Caco-2 (cell line): Measurements from ENCODE around the gene NLGN1. TPM values are rescaled to one million over a fixed set of nuclear protein-coding genes. Genes with fewer than 3 reads are reported as not detected.

Source experiments
- BruUV-seq: library from RNA; stranded (reverse); fragments of 400-500 nt; replicated peaks from 2 replicates; lab custom pipeline; 2021; lab: Mats Ljungman, UMichigan
- CTCF ChIA-PET: fragments of 300-600 bp; sonication (Branson Sonifier 250); formaldehyde crosslinking; loops from one replicate; lab custom pipeline; 2022; ENCODE audit warnings: antibody characterized with exemption; lab: Charles Lee
- POLR2A ChIA-PET: fragments of 300-600 bp; sonication (Branson Sonifier 250); formaldehyde crosslinking; loops from one replicate; lab custom pipeline; 2022; ENCODE audit warnings: antibody characterized with exemption; lab: Charles Lee
- DNase-seq, 2 experiments: peaks; one replicate each; pipeline versions ENCODE4 v3.0.0 to v3.0.0-alpha.2; 2020 to 2022
- H3K27me3 ChIP-seq: replicated peaks from 2 replicates; pipeline ENCODE4 v1.6.0; 2011; ENCODE audit warnings: low read length; ENCODE audit not compliant: control insufficient read depth, insufficient read depth
- H3K36me3 ChIP-seq: 2 replicates; pipeline ENCODE4 v1.5.1; 2011; ENCODE audit warnings: low read length; ENCODE audit not compliant: control insufficient read depth, insufficient read depth
- H3K4me1 ChIP-seq: fragments of 250-450 bp; sonication (Bioruptor Pico); 2 replicates; pipeline ENCODE4 v1.5.1; 2020; ENCODE audit warnings: mild to moderate bottlenecking
- H3K4me3 ChIP-seq: 2 replicates; pipeline ENCODE4 v1.5.1; 2011; ENCODE audit warnings: low read depth, mild to moderate bottlenecking, control low read depth, low read length
- H3K9me3 ChIP-seq: fragments of 250-450 bp; sonication (Bioruptor Pico); 2 replicates; pipeline ENCODE4 v1.5.1; 2020; ENCODE audit warnings: mild to moderate bottlenecking, moderate library complexity
- H3K27ac Mint-ChIP-seq: one replicate; pipeline ENCODE4 v1.8.0; 2022; ENCODE audit warnings: mixed read lengths; ENCODE audit not compliant: unreplicated experiment
- H3K27me3 Mint-ChIP-seq: one replicate; pipeline ENCODE4 v1.8.0; 2022; ENCODE audit warnings: mixed read lengths; ENCODE audit not compliant: insufficient read depth, unreplicated experiment
- H3K36me3 Mint-ChIP-seq: one replicate; pipeline ENCODE4 v1.8.0; 2022; ENCODE audit warnings: mild to moderate bottlenecking, mixed read lengths; ENCODE audit not compliant: insufficient read depth, unreplicated experiment
- H3K4me1 Mint-ChIP-seq: one replicate; pipeline ENCODE4 v1.8.0; 2022; ENCODE audit warnings: low read depth, mixed read lengths; ENCODE audit not compliant: unreplicated experiment
- H3K4me3 Mint-ChIP-seq: one replicate; pipeline ENCODE4 v1.8.0; 2022; ENCODE audit warnings: mild to moderate bottlenecking, moderate library complexity, mixed read lengths; ENCODE audit not compliant: unreplicated experiment
- H3K9me3 Mint-ChIP-seq: one replicate; pipeline ENCODE4 v1.8.0; 2022; ENCODE audit warnings: mixed read lengths; ENCODE audit not compliant: unreplicated experiment
- intact Hi-C: fragments of 100-400 bp; cut with micrococcal nuclease; formaldehyde crosslinking; loops from one replicate; pipeline ENCODE4 v1.10.0; 2022; ENCODE audit not compliant: unreplicated experiment
- total RNA-seq: library from RNA; stranded (reverse); gene quantifications from 2 replicates; pipeline ENCODE4 v1.2.3, GENCODE V29; 2022
- TF ChIP-seq, protein P1 (sequence below), 2 experiments: fragments of 200-600 bp in 1 of 2; IDR thresholded peaks; 1 replicate in 1 of 2; 2 replicates in 1 of 2; pipeline versions ENCODE4 v1.5.1 to v1.8.0; 2011 to 2022; ENCODE audit warnings: antibody characterized with exemption in 1 of 2, control low read depth in 1 of 2, inconsistent platforms in 1 of 2, low read depth in 1 of 2, low read length in 1 of 2, mild to moderate bottlenecking in 1 of 2, moderate library complexity in 1 of 2; ENCODE audit not compliant: insufficient read depth in 1 of 2, severe bottlenecking in 1 of 2, unreplicated experiment in 1 of 2

NLGN1 gene
- total RNA-seq, 1 experiment from 2014 or later = not detected

DNA sequence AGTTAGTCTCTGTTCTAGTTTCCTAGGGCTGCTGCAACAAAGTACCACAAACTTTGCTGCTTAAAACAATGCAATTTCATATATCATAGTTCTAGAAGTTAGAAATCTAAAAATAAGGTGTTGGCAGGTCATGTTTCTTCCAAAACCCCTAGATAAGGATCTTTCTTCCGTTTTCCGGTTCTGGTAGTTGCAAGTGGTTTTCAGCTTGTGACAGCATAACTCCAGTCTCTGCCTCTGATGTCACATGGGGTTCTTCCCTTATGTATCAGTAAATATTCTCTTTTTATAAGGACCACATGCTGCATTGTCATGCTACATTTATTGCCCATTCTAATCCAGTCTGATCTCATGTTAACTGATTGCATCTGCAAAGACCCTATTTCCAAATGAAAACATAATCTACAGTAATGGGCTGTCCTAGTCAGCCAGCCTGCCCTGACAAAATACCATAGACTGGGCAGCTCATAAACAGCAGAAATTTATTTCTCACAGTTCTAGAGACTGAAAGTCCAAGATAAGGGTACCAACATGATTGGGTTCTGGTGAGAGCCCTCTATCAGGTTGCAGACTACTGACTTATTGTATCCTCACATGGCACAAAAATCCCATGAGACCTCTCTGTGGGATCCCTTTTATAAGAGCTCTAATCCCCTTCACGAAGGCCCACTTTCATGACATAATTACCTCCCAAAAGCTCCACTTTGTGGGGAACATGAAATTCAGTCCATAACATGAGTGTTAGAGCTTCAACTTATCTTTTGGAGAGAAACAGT is 819.6 kb downstream of the NLGN1 start:
- Histone ChIP-seq H3K4me1 (no peaks in the 10 kb centered on the region), H3K4me3 (no peak overlapping the region), H3K9me3 (no peaks in the 10 kb centered on the region), H3K27me3 (no peaks in the 10 kb centered on the region), H3K36me3 (no peaks in the 10 kb centered on the region)
- no peak overlapping the region for H3K27ac Mint-ChIP-seq
- ChIA-PET POLR2A (no interaction called here), CTCF (no interaction called here)
- no peaks in the 10 kb centered on the region for H3K27me3 Mint-ChIP-seq
- intact Hi-C loops = loop anchor here (5.0 kb wide), 1 partner anchor 225 kb away; no protein-coding TSS in a partner anchor
- no peaks in the 10 kb centered on the region for H3K36me3 Mint-ChIP-seq
- no peaks in the 10 kb centered on the region for H3K9me3 Mint-ChIP-seq
- TF ChIP-seq, protein P1, sequence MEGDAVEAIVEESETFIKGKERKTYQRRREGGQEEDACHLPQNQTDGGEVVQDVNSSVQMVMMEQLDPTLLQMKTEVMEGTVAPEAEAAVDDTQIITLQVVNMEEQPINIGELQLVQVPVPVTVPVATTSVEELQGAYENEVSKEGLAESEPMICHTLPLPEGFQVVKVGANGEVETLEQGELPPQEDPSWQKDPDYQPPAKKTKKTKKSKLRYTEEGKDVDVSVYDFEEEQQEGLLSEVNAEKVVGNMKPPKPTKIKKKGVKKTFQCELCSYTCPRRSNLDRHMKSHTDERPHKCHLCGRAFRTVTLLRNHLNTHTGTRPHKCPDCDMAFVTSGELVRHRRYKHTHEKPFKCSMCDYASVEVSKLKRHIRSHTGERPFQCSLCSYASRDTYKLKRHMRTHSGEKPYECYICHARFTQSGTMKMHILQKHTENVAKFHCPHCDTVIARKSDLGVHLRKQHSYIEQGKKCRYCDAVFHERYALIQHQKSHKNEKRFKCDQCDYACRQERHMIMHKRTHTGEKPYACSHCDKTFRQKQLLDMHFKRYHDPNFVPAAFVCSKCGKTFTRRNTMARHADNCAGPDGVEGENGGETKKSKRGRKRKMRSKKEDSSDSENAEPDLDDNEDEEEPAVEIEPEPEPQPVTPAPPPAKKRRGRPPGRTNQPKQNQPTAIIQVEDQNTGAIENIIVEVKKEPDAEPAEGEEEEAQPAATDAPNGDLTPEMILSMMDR (IDR thresholded peaks at IDR 0.05; ENCODE audit: insufficient read depth in 1 of 2, low read depth in 1 of 2, low read length in 1 of 2, severe bottlenecking in 1 of 2, unreplicated experiment in 1 of 2) = no peak
- H3K4me3 Mint-ChIP-seq = no peak overlapping the region
- no peak for DNase-seq
- BruUV-seq = no TSS peak
- peaks cover 7% of the 10 kb centered on the region for H3K4me1 Mint-ChIP-seq

DNA sequence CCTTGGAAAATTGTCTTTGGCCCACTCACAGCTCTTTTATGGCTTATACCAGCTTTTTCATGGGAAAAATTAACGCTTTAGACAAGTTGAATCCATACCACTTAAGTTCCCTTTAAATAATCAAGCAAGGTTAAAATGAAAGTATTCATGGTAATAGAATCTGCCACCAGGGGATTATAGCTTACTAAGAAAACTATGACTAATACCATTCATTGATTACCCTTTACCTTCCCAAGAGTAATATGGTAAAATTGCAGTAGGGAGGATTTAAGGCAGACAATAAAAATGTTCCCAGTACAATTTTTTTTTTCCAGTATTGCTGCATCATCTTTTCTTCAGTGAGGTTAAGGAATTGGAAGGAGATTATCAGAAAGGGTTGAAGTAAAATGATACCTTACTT is 820.5 kb downstream of the NLGN1 start:
- no peaks in the 10 kb centered on the region for H3K9me3 Mint-ChIP-seq

GRCh38 chr3:174219738-174220137 is 822.2 kb downstream of the NLGN1 start:
- H3K9me3 ChIP-seq = no peaks in the 10 kb centered on the region
- DNase-seq = no peak
- Mint-ChIP-seq H3K36me3 (no peaks in the 10 kb centered on the region), H3K27ac (no peak overlapping the region), H3K27me3 (no peaks in the 10 kb centered on the region), H3K4me1 (peaks cover 7% of the 10 kb centered on the region), H3K9me3 (no peaks in the 10 kb centered on the region), H3K4me3 (no peak overlapping the region)
- no TSS peak for BruUV-seq
- TF ChIP-seq, protein P1 (IDR thresholded peaks at IDR 0.05; ENCODE audit: insufficient read depth in 1 of 2, low read depth in 1 of 2, low read length in 1 of 2, severe bottlenecking in 1 of 2, unreplicated experiment in 1 of 2) = peak in 1 of 2 experiments; percentile 24
- no peak overlapping the region for H3K4me3 ChIP-seq
- no peaks in the 10 kb centered on the region for H3K4me1 ChIP-seq
- H3K36me3 ChIP-seq = no peaks in the 10 kb centered on the region
- ChIA-PET POLR2A (no interaction called here), CTCF (no interaction called here)
- no peaks in the 10 kb centered on the region for H3K27me3 ChIP-seq
- intact Hi-C loops = loop anchor here (5.0 kb wide), 1 partner anchor 223 kb away; no protein-coding TSS in a partner anchor

More for the DNA sequence above, 820.5 kb downstream of the NLGN1 start:
- BruUV-seq = no TSS peak
- DNase-seq = no peak
- TF ChIP-seq, protein P1 (IDR thresholded peaks at IDR 0.05; ENCODE audit: insufficient read depth in 1 of 2, low read depth in 1 of 2, low read length in 1 of 2, severe bottlenecking in 1 of 2, unreplicated experiment in 1 of 2) = no peak
- no peak overlapping the region for H3K4me3 Mint-ChIP-seq
- H3K27ac Mint-ChIP-seq = no peak overlapping the region
- H3K27me3 Mint-ChIP-seq = no peaks in the 10 kb centered on the region
- Histone ChIP-seq H3K36me3 (no peaks in the 10 kb centered on the region), H3K27me3 (no peaks in the 10 kb centered on the region), H3K4me3 (no peak overlapping the region), H3K4me1 (no peaks in the 10 kb centered on the region), H3K9me3 (no peaks in the 10 kb centered on the region)
- H3K36me3 Mint-ChIP-seq = no peaks in the 10 kb centered on the region
- peaks cover 7% of the 10 kb centered on the region for H3K4me1 Mint-ChIP-seq
- ChIA-PET CTCF (no interaction called here), POLR2A (no interaction called here)
- intact Hi-C loops = loop anchor here (5.0 kb wide), 1 partner anchor 224 kb away; no protein-coding TSS in a partner anchor
